ENCODE data around the gene PRKN. TPM values are rescaled to one million over a fixed set of nuclear protein-coding genes. Genes with fewer than 3 reads are reported as not detected.

Gene PRKN
- total and polyA plus RNA-seq, 2 donors (not counting 3 experiments of a cell fraction or from before 2014, with no cell fraction given) = 0.06 TPM; not detected in 1

DNA sequence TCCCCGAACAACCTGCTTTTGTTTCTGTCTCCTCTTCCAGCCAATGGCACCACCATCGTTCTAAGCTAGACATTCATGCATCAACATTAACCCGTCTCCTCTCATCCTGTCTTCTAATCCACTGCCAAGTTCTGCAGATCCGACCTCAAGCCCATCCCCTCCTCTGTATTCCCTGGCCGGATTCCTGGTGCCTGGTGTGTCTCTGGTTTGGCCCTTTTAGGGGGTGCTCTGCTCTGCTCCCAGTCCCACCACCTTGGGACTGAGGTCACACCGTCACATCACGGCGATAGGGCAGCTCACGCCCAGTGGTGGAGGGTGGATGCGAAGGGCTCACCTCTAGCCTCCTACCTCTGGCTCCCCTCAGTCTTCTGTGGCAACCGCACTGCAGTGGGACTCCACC is 1351.2 kb downstream of the PRKN start:
- dilution Hi-C loops (cut with MboI; ENCODE audit: extremely low pct_ligation_motif_present, low sequenced_read_pairs) (loop anchor here (25.0 kb wide), 1 partner anchor 464 kb away; no protein-coding TSS in a partner anchor), intact Hi-C loops (cut with micrococcal nuclease) (no loop called here)
- Histone ChIP-seq H3K27me3 (ENCODE audit: control insufficient read depth in 2 of 2, insufficient read depth in 2 of 2, low read length in 2 of 2) (no peaks in the 10 kb centered on the region), H3K9me1 (replicated peaks; ENCODE audit: control insufficient read depth, extremely low read depth, insufficient read depth, low read length) (no peaks in the 10 kb centered on the region), H3K4me1 (ENCODE audit: control insufficient read depth, extremely low read depth, insufficient read depth, low read length) (no peaks in the 10 kb centered on the region), H3K4me2 (ENCODE audit: insufficient read depth, low read length) (no peak overlapping the region), H3K36me3 (ENCODE audit: control insufficient read depth in 2 of 2, extremely low read depth in 1 of 2, insufficient read depth in 2 of 2, low read length in 2 of 2) (no peaks in the 10 kb centered on the region), H3K27ac (ENCODE audit: insufficient read depth, low read depth, low read length) (no peak overlapping the region), H2AFZ (ENCODE audit: low read depth, low read length) (no peak overlapping the region), H3K4me3 (replicated peaks in 1 of 3; ENCODE audit: insufficient read depth in 1 of 3, low read depth in 1 of 3, low read length in 3 of 3) (no peak overlapping the region), H4K20me1 (replicated peaks; ENCODE audit: control insufficient read depth, extremely low read depth, insufficient read depth, low read length) (no peaks in the 10 kb centered on the region), H3K79me2 (ENCODE audit: control insufficient read depth, insufficient read depth, low read length) (no peaks in the 10 kb centered on the region), H3K9me3 (replicated peaks; ENCODE audit: control insufficient read depth, insufficient read depth, low read length) (no peaks in the 10 kb centered on the region), H3K9ac (replicated peaks; ENCODE audit: extremely low read depth, insufficient read depth, low read length) (no peak overlapping the region)
- DNase-seq (ENCODE audit: low read depth, low spot score) (no peak), FAIRE-seq (no peak)
- POLR2A ChIA-PET = no interaction called here
- no peak for TF ChIP-seq EZH2 (IDR thresholded peaks at IDR 0.05; ENCODE audit: borderline replicate concordance, low read depth, low read length, severe bottlenecking)
- TF ChIP-seq FOS (IDR thresholded peaks at IDR 0.05; ENCODE audit: borderline replicate concordance, insufficient read depth, low read length) = no peak
- CTCF ChIA-PET = interaction anchor here (1.2 to 10.7 kb wide), 3 partner anchors 42 to 643 kb away, joined by 3 to 671 read pairs (median 4); no protein-coding TSS in a partner anchor
- no TSS peak for BruUV-seq (replicated peaks)

DNA sequence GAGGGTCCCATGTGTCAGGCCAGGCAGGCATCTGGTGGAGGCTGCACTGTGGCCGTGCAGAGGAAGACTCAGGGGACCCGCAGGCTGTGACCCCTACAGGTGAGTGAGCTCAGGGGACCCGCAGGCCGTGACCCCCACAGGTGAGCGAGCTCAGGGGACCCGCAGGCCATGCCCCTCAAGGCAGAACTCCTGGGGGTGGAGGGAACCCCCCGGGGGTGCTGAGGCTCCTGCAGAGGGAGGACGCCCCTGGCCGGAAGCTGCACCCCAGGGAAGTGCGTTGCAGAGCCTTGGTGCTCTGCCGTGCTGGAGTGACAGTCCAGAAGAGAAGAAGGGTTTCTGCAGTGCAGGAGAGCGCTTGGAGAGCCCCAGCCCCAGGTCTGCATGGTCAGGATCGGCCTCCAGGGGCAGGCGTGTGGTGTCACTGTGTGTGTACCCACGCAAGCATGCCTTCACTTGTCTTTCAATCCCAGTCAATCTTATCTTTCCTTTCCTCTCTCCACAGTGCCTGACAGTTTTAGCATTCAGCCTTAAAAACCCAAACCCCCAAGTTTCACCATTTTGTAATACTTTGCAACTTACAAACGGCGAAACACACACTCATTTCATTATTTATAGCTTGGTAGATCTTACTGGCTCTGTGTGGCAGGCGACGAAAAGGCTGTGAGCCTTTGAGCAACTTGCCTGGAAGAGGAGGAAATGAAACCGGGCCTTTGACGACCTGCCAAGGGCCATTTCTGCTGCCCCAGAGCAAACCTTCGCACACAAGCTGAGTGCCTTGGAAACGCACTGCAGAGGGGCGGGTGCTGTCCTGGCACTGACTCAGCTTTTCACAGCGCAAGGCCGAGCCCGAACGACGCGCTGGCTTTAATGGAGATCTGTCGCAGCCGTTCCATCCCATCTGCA is 1352.3 kb downstream of the PRKN start:
- Histone ChIP-seq H3K4me2 (ENCODE audit: insufficient read depth, low read length) (no peak overlapping the region), H3K9me1 (replicated peaks; ENCODE audit: control insufficient read depth, extremely low read depth, insufficient read depth, low read length) (no peaks in the 10 kb centered on the region), H3K9me3 (replicated peaks; ENCODE audit: control insufficient read depth, insufficient read depth, low read length) (no peaks in the 10 kb centered on the region), H3K27me3 (ENCODE audit: control insufficient read depth in 2 of 2, insufficient read depth in 2 of 2, low read length in 2 of 2) (no peaks in the 10 kb centered on the region), H3K79me2 (ENCODE audit: control insufficient read depth, insufficient read depth, low read length) (no peaks in the 10 kb centered on the region), H2AFZ (ENCODE audit: low read depth, low read length) (no peak overlapping the region), H3K9ac (replicated peaks; ENCODE audit: extremely low read depth, insufficient read depth, low read length) (no peak overlapping the region), H3K27ac (ENCODE audit: insufficient read depth, low read depth, low read length) (no peak overlapping the region), H4K20me1 (replicated peaks; ENCODE audit: control insufficient read depth, extremely low read depth, insufficient read depth, low read length) (no peaks in the 10 kb centered on the region), H3K4me3 (replicated peaks in 1 of 3; ENCODE audit: insufficient read depth in 1 of 3, low read depth in 1 of 3, low read length in 3 of 3) (no peak overlapping the region), H3K4me1 (ENCODE audit: control insufficient read depth, extremely low read depth, insufficient read depth, low read length) (no peaks in the 10 kb centered on the region), H3K36me3 (ENCODE audit: control insufficient read depth in 2 of 2, extremely low read depth in 1 of 2, insufficient read depth in 2 of 2, low read length in 2 of 2) (no peaks in the 10 kb centered on the region)
- dilution Hi-C loops (cut with MboI; ENCODE audit: extremely low pct_ligation_motif_present, low sequenced_read_pairs) (loop anchor here (25.0 kb wide), 1 partner anchor 463 kb away; no protein-coding TSS in a partner anchor), intact Hi-C loops (cut with micrococcal nuclease) (loop anchor here (1.0 to 5.0 kb wide), 4 partner anchors 383 to 1238 kb away; no protein-coding TSS in a partner anchor)
- CTCF ChIA-PET = interaction anchor here (1.0 to 10.7 kb wide), 7 partner anchors 44 to 1512 kb away, joined by 3 to 671 read pairs (median 7); no protein-coding TSS in a partner anchor
- POLR2A ChIA-PET = no interaction called here
- no TSS peak for BruUV-seq (replicated peaks)
- DNase-seq (ENCODE audit: low read depth, low spot score) = peak; percentile 25
- no peak for FAIRE-seq
- TF ChIP-seq EZH2 (IDR thresholded peaks at IDR 0.05; ENCODE audit: borderline replicate concordance, low read depth, low read length, severe bottlenecking) = no peak
- TF ChIP-seq FOS (IDR thresholded peaks at IDR 0.05; ENCODE audit: borderline replicate concordance, insufficient read depth, low read length) = no peak
- TF ChIP-seq, protein P1, sequence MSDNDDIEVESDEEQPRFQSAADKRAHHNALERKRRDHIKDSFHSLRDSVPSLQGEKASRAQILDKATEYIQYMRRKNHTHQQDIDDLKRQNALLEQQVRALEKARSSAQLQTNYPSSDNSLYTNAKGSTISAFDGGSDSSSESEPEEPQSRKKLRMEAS (IDR thresholded peaks at IDR 0.05; ENCODE audit: insufficient read depth, insufficient read length) = no peak
- no peak for TF ChIP-seq GATA2 (IDR thresholded peaks at IDR 0.05; ENCODE audit: insufficient read depth, insufficient read length, low read depth, low read length)
- TF ChIP-seq, protein P2, sequence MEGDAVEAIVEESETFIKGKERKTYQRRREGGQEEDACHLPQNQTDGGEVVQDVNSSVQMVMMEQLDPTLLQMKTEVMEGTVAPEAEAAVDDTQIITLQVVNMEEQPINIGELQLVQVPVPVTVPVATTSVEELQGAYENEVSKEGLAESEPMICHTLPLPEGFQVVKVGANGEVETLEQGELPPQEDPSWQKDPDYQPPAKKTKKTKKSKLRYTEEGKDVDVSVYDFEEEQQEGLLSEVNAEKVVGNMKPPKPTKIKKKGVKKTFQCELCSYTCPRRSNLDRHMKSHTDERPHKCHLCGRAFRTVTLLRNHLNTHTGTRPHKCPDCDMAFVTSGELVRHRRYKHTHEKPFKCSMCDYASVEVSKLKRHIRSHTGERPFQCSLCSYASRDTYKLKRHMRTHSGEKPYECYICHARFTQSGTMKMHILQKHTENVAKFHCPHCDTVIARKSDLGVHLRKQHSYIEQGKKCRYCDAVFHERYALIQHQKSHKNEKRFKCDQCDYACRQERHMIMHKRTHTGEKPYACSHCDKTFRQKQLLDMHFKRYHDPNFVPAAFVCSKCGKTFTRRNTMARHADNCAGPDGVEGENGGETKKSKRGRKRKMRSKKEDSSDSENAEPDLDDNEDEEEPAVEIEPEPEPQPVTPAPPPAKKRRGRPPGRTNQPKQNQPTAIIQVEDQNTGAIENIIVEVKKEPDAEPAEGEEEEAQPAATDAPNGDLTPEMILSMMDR (IDR thresholded peaks at IDR 0.05; ENCODE audit: extremely low read depth in 1 of 2, insufficient read depth in 1 of 2, low read depth in 1 of 2, low read length in 2 of 2) = no peak
- TF ChIP-seq JUN (IDR thresholded peaks at IDR 0.05; ENCODE audit: borderline replicate concordance, insufficient read depth, insufficient read length, low read depth) = no peak
- TF ChIP-seq POLR2A (IDR thresholded peaks at IDR 0.05; ENCODE audit: low read depth, low read length) = no peak
- no peak for TF ChIP-seq MYC (IDR thresholded peaks at IDR 0.05; ENCODE audit: low read depth, low read length)
- no peak for TF ChIP-seq POLR2AphosphoS5 (IDR thresholded peaks at IDR 0.05; ENCODE audit: insufficient read depth, low read depth, low read length)

Data from endothelial cell of umbilical vein (primary cell).